Activated naive CD4-positive, alpha-beta T cell treated with anti-CD3 and anti-CD28 coated beads, Interleukin-2, amount 50 U/mL, for 72 hours (primary cell): Measurements from ENCODE around the gene UBA52. TPM values are rescaled to one million over a fixed set of nuclear protein-coding genes. Genes with fewer than 3 reads are reported as not detected.
"Not testable (repeated sequence)": the region's sequence is repeated elsewhere in the genome, so short reads cannot be mapped to it uniquely, and the experiment has no call there.

Experiments
- ATAC-seq, 2 donors: fragments of 150-1000 bp; cut with Tn5 transposase; 2 replicates each; pipeline ENCODE4 v1.10.0; 2021; ENCODE audit warnings: mild to moderate bottlenecking in 2 of 2, moderate library complexity in 2 of 2
- DNase-seq, 2 donors: peaks; one replicate each; pipeline ENCODE4 v3.0.0; 2021 to 2022; ENCODE audit warnings: low spot score in 2 of 2
- H3K27ac Mint-ChIP-seq, 2 donors: one replicate each; pipeline ENCODE4 v1.8.0; 2022; ENCODE audit warnings: mild to moderate bottlenecking in 2 of 2, mixed read lengths in 2 of 2
- H3K36me3 Mint-ChIP-seq, 2 donors: one replicate each; pipeline ENCODE4 v1.8.0; 2022; ENCODE audit warnings: mixed read lengths in 2 of 2
- H3K9me3 Mint-ChIP-seq, 2 donors: one replicate each; pipeline ENCODE4 v1.8.0; 2022; ENCODE audit warnings: mixed read lengths in 2 of 2
- total RNA-seq, 2 donors: library from RNA; stranded (reverse); gene quantifications; one replicate each; pipeline ENCODE4 v1.2.3, GENCODE V29; 2022

The UBA52 gene
- 1,000 to 10,000 TPM; 1,677 to 1,782 TPM for total RNA-seq

- H3K9me3 Mint-ChIP-seq: no peaks in the 10 kb centered on the region
- peaks cover 25 to 50% of the 10 kb centered on the region in 2 donors for H3K36me3 Mint-ChIP-seq
- ATAC-seq (peak; percentile 96 to 98), DNase-seq (peak; percentile 99 to 100)
- peak within 1 kb of the TSS; percentile 98 to 99 for H3K27ac Mint-ChIP-seq
Measured at GRCh38 chr19:18571564-18572344, at the start of gene UBA52. Gene UBA52 (plus strand): TSS chr19:18571857. CDS start chr19:18573301, 1,444 bp downstream.

GRCh38 chr19:18522124-18522861 lies 49.4 kb upstream of the UBA52 start:
- H3K27ac Mint-ChIP-seq: peak overlapping the region; percentile 90 to 97
- DNase-seq: peak; percentile 100

GRCh38 chr19:18522862-18523440 lies 48.7 kb upstream of the UBA52 start:
- H3K36me3 Mint-ChIP-seq: peaks cover 6 to 11% of the 10 kb centered on the region in 2 donors
- not testable (repeated sequence) for ATAC-seq, H3K9me3 Mint-ChIP-seq, DNase-seq
- peak overlapping the region; percentile 90 to 97 for H3K27ac Mint-ChIP-seq

More at GRCh38 chr19:18522124-18522861, 49.4 kb upstream of the UBA52 start:
- Mint-ChIP-seq H3K36me3 (peaks cover 6 to 11% of the 10 kb centered on the region in 2 donors), H3K9me3 (no peaks in the 10 kb centered on the region)
- peak; percentile 92 for ATAC-seq

GRCh38 chr19:18523841-18524240 lies 47.8 kb upstream of the UBA52 start:
- ATAC-seq (no peak), DNase-seq (no peak)
- Mint-ChIP-seq H3K27ac (peak overlapping the region in 1 of 2 donors; percentile 90), H3K9me3 (no peaks in the 10 kb centered on the region), H3K36me3 (peaks cover 6 to 11% of the 10 kb centered on the region in 2 donors)

- no peak for DNase-seq
- ATAC-seq: no peak
- H3K36me3 Mint-ChIP-seq: no peaks in the 10 kb centered on the region
- H3K9me3 Mint-ChIP-seq: no peaks in the 10 kb centered on the region
- H3K27ac Mint-ChIP-seq: no peak overlapping the region
Measured at GRCh38 chr19:18526316-18526715, 45.3 kb upstream of the UBA52 start.

GRCh38 chr19:18529782-18530181 lies 41.9 kb upstream of the UBA52 start:
- Mint-ChIP-seq H3K36me3 (no peaks in the 10 kb centered on the region), H3K9me3 (no peaks in the 10 kb centered on the region), H3K27ac (no peak overlapping the region)
- ATAC-seq (no peak), DNase-seq (no peak)

GRCh38 chr19:18531485-18531884 lies 40.2 kb upstream of the UBA52 start:
- DNase-seq: no peak
- peaks cover 0 to 3% of the 10 kb centered on the region in 2 donors for H3K36me3 Mint-ChIP-seq
- no peak for ATAC-seq
- no peak overlapping the region for H3K27ac Mint-ChIP-seq
- no peaks in the 10 kb centered on the region for H3K9me3 Mint-ChIP-seq

- DNase-seq (no peak), ATAC-seq (no peak)
- peaks cover 0 to 6% of the 10 kb centered on the region in 2 donors for H3K36me3 Mint-ChIP-seq
- H3K27ac Mint-ChIP-seq: peak overlapping the region; percentile 67 to 90
- H3K9me3 Mint-ChIP-seq: no peaks in the 10 kb centered on the region
Measured at GRCh38 chr19:18532168-18532890, 39.3 kb upstream of the UBA52 start.

GRCh38 chr19:18533058-18533457 lies 38.6 kb upstream of the UBA52 start:
- Mint-ChIP-seq H3K27ac (peak overlapping the region in 1 of 2 donors; percentile 36), H3K9me3 (no peaks in the 10 kb centered on the region), H3K36me3 (peaks cover 0 to 6% of the 10 kb centered on the region in 2 donors)
- DNase-seq: no peak
- no peak for ATAC-seq

- H3K36me3 Mint-ChIP-seq: peaks cover 10 to 12% of the 10 kb centered on the region in 2 donors
- no peak for ATAC-seq
- peak overlapping the region; percentile 58 to 77 for H3K27ac Mint-ChIP-seq
- no peaks in the 10 kb centered on the region for H3K9me3 Mint-ChIP-seq
- DNase-seq: no peak
Measured at GRCh38 chr19:18536475-18536874, 35.2 kb upstream of the UBA52 start.

GRCh38 chr19:18537431-18537830 lies 34.2 kb upstream of the UBA52 start:
- H3K9me3 Mint-ChIP-seq: no peaks in the 10 kb centered on the region
- H3K36me3 Mint-ChIP-seq: peaks cover 12 to 17% of the 10 kb centered on the region in 2 donors
- H3K27ac Mint-ChIP-seq: no peak overlapping the region
- no peak for ATAC-seq
- no peak for DNase-seq

GRCh38 chr19:18538115-18538514 lies 33.5 kb upstream of the UBA52 start:
- Mint-ChIP-seq H3K9me3 (no peaks in the 10 kb centered on the region), H3K36me3 (peaks cover 14 to 17% of the 10 kb centered on the region in 2 donors), H3K27ac (no peak overlapping the region)
- ATAC-seq (no peak), DNase-seq (no peak)

- Mint-ChIP-seq H3K36me3 (peaks cover 14 to 17% of the 10 kb centered on the region in 2 donors), H3K9me3 (no peaks in the 10 kb centered on the region), H3K27ac (peak overlapping the region in 1 of 2 donors; percentile 65)
- no peak for ATAC-seq
- DNase-seq: no peak
Measured at GRCh38 chr19:18539372-18539771, 32.3 kb upstream of the UBA52 start.

- not testable (repeated sequence) for DNase-seq, ATAC-seq, H3K9me3 Mint-ChIP-seq, H3K27ac Mint-ChIP-seq
- peaks cover 14 to 17% of the 10 kb centered on the region in 2 donors for H3K36me3 Mint-ChIP-seq
Measured at GRCh38 chr19:18540200-18540599, 31.5 kb upstream of the UBA52 start.

GRCh38 chr19:18541258-18541991 lies 30.2 kb upstream of the UBA52 start:
- peak overlapping the region in 1 of 2 donors; percentile 83 for H3K27ac Mint-ChIP-seq
- peak in 1 of 2 donors; percentile 59 for ATAC-seq
- H3K9me3 Mint-ChIP-seq: no peaks in the 10 kb centered on the region
- H3K36me3 Mint-ChIP-seq: peaks cover 12 to 17% of the 10 kb centered on the region in 2 donors
- DNase-seq: no peak
